ENCODE data around the gene ERI3.

DNA sequence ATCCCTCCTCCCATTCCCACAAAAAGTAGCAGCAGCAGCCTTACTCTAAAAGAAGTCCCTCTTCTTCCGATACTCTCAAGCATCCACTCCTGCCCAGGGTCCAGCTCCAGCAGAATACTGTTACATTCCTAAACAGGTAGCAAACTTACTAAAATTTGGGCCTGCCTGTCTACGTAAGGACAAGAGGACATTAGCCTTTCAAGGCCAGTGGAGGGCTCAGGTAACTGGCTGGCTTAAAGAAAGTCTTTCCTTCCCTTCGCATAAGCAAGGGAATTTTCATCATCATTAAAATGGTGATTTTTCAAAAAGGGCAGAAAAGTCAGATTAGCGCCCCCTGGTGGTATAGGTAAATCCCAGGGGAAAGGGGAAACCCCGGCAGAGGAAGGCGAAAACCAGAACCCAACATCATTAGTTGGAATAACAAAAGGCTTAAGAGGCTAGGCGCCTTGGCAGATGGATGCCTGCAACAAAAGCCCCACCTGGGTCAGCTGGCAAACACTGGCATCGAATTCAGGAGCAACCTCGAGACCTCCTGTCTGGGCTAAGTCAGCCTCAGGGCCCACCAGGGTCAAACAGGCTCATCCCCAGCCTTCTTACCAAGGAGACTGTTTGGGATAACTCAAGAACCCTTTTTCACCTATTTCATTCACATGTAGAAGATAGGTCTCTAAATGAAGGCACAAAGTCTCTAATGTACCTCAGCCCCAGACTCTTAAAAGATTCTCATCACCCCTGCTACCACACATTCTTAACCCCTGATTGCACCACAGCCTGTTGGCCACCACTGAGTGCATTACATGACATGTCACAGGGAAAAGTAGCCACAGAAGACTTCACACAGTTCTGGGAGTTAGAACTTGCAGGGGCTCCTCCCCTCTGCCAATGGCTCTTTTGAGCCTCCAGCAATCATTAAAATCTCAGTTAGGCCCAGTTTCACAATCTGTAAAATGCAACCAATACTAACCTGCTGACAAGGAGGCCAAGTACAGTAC, 36.7 kb downstream of the ERI3 start:
- TF ChIP-seq, protein P1, sequence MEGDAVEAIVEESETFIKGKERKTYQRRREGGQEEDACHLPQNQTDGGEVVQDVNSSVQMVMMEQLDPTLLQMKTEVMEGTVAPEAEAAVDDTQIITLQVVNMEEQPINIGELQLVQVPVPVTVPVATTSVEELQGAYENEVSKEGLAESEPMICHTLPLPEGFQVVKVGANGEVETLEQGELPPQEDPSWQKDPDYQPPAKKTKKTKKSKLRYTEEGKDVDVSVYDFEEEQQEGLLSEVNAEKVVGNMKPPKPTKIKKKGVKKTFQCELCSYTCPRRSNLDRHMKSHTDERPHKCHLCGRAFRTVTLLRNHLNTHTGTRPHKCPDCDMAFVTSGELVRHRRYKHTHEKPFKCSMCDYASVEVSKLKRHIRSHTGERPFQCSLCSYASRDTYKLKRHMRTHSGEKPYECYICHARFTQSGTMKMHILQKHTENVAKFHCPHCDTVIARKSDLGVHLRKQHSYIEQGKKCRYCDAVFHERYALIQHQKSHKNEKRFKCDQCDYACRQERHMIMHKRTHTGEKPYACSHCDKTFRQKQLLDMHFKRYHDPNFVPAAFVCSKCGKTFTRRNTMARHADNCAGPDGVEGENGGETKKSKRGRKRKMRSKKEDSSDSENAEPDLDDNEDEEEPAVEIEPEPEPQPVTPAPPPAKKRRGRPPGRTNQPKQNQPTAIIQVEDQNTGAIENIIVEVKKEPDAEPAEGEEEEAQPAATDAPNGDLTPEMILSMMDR (conservative IDR thresholded peaks at IDR 0.05; ENCODE audit: low read length), result peak; percentile 97
- TF ChIP-seq EZH2phosphoT487 (IDR thresholded peaks at IDR 0.05; ENCODE audit: borderline replicate concordance), result no peak
